ENCODE results near the gene HTR2B. TPM values are rescaled to one million over a fixed set of nuclear protein-coding genes. Genes with fewer than 3 reads are reported as not detected.
"Not testable (repeated sequence)": the region's sequence is repeated elsewhere in the genome, so short reads cannot be mapped to it uniquely, and the experiment has no call there.

The HTR2B gene
- 0.19 and 1.2 TPM in 2 replicates for total RNA-seq

- DNase-seq (ENCODE audit: extremely low read depth, low read depth, low spot score) = no peak
Measured at GRCh38 chr2:231124838-231125568, at the start of gene HTR2B. HTR2B (minus strand) TSS chr2:231125042; CDS start chr2:231123764, 1,278 bp downstream.

GRCh38 chr2:231174211-231174651 is 49.4 kb upstream of the HTR2B start:
- no peak for DNase-seq (ENCODE audit: extremely low read depth, low read depth, low spot score)

- DNase-seq (ENCODE audit: extremely low read depth, low read depth, low spot score) = no peak
Measured at GRCh38 chr2:231172025-231172424, 47.2 kb upstream of the HTR2B start.

GRCh38 chr2:231170055-231170454 is 45.2 kb upstream of the HTR2B start:
- no peak for DNase-seq (ENCODE audit: extremely low read depth, low read depth, low spot score)

- no peak for DNase-seq (ENCODE audit: extremely low read depth, low read depth, low spot score)
Measured at GRCh38 chr2:231169488-231169887, 44.6 kb upstream of the HTR2B start.

- DNase-seq (ENCODE audit: extremely low read depth, low read depth, low spot score) = no peak
Measured at GRCh38 chr2:231168460-231169139, 43.8 kb upstream of the HTR2B start.

GRCh38 chr2:231167745-231168459 is 43.1 kb upstream of the HTR2B start:
- DNase-seq (ENCODE audit: extremely low read depth, low read depth, low spot score) = no peak

GRCh38 chr2:231163414-231164095 is 38.7 kb upstream of the HTR2B start:
- DNase-seq (ENCODE audit: extremely low read depth, low read depth, low spot score) = no peak

GRCh38 chr2:231163011-231163410 is 38.2 kb upstream of the HTR2B start:
- DNase-seq (ENCODE audit: extremely low read depth, low read depth, low spot score) = no peak

GRCh38 chr2:231161877-231162329 is 37.1 kb upstream of the HTR2B start:
- no peak for DNase-seq (ENCODE audit: extremely low read depth, low read depth, low spot score)

- DNase-seq (ENCODE audit: extremely low read depth, low read depth, low spot score) = no peak
Measured at GRCh38 chr2:231161252-231161839, 36.5 kb upstream of the HTR2B start.

- DNase-seq (ENCODE audit: extremely low read depth, low read depth, low spot score) = no peak
Measured at GRCh38 chr2:231160701-231161100, 35.9 kb upstream of the HTR2B start.

GRCh38 chr2:231159306-231159705 is 34.5 kb upstream of the HTR2B start:
- no peak for DNase-seq (ENCODE audit: extremely low read depth, low read depth, low spot score)

- DNase-seq (ENCODE audit: extremely low read depth, low read depth, low spot score) = no peak
Measured at GRCh38 chr2:231152800-231153557, 28.1 kb upstream of the HTR2B start.

GRCh38 chr2:231146665-231147064 is 21.8 kb upstream of the HTR2B start:
- DNase-seq (ENCODE audit: extremely low read depth, low read depth, low spot score) = no peak

- no peak for DNase-seq (ENCODE audit: extremely low read depth, low read depth, low spot score)
Measured at GRCh38 chr2:231144896-231145295, 20.1 kb upstream of the HTR2B start.

GRCh38 chr2:231140808-231141207 is 16.0 kb upstream of the HTR2B start:
- DNase-seq (ENCODE audit: extremely low read depth, low read depth, low spot score) = not testable (repeated sequence)

- DNase-seq (ENCODE audit: extremely low read depth, low read depth, low spot score) = no peak
Measured at GRCh38 chr2:231139796-231140195, 15.0 kb upstream of the HTR2B start.

- no peak for DNase-seq (ENCODE audit: extremely low read depth, low read depth, low spot score)
Measured at GRCh38 chr2:231138699-231139098, 13.9 kb upstream of the HTR2B start.

All from glomerular endothelial cell (primary cell).